ENCODE measurements around the gene EIF4E3.

Gene EIF4E3

GRCh38 chr3:71689291-71689690, 35.9 kb downstream of the EIF4E3 start:
- DNase-seq (ENCODE audit: low read depth), result no peak

GRCh38 chr3:71688121-71688520, 37.1 kb downstream of the EIF4E3 start:
- DNase-seq (ENCODE audit: low read depth), result no peak

GRCh38 chr3:71685686-71686085, 39.5 kb downstream of the EIF4E3 start:
- DNase-seq (ENCODE audit: low read depth), result no peak

GRCh38 chr3:71684757-71685386, 40.3 kb downstream of the EIF4E3 start:
- no peak for DNase-seq (ENCODE audit: low read depth)

GRCh38 chr3:71684046-71684756, 41.0 kb downstream of the EIF4E3 start:
- DNase-seq (ENCODE audit: low read depth), result no peak

- peak; percentile 25 for DNase-seq (ENCODE audit: low read depth)
Observed at GRCh38 chr3:71681224-71681668, 44.0 kb downstream of the EIF4E3 start.

- no peak for DNase-seq (ENCODE audit: low read depth)
Observed at GRCh38 chr3:71680603-71681002, 44.6 kb downstream of the EIF4E3 start.

- no peak for DNase-seq (ENCODE audit: low read depth)
Observed at GRCh38 chr3:71676931-71677330, 48.3 kb downstream of the EIF4E3 start.

GRCh38 chr3:71673486-71673885, 51.7 kb downstream of the EIF4E3 start:
- no peak for DNase-seq (ENCODE audit: low read depth)

- no peak for DNase-seq (ENCODE audit: low read depth)
Observed at GRCh38 chr3:71672807-71673206, 52.4 kb downstream of the EIF4E3 start.

- DNase-seq (ENCODE audit: low read depth), result no peak
Observed at GRCh38 chr3:71672340-71672739, 52.9 kb downstream of the EIF4E3 start.

- DNase-seq (ENCODE audit: low read depth), result no peak
Observed at GRCh38 chr3:71671216-71671845, 53.9 kb downstream of the EIF4E3 start.

GRCh38 chr3:71662568-71662967, 62.6 kb downstream of the EIF4E3 start:
- DNase-seq (ENCODE audit: low read depth), result no peak

- DNase-seq (ENCODE audit: low read depth), result no peak
Observed at GRCh38 chr3:71662056-71662455, 63.1 kb downstream of the EIF4E3 start.

GRCh38 chr3:71659864-71660591, 65.2 kb downstream of the EIF4E3 start:
- DNase-seq (ENCODE audit: low read depth), result no peak

- DNase-seq (ENCODE audit: low read depth), result no peak
Observed at GRCh38 chr3:71657831-71658530, 67.2 kb downstream of the EIF4E3 start.

- no peak for DNase-seq (ENCODE audit: low read depth)
Observed at GRCh38 chr3:71655061-71655460, 70.1 kb downstream of the EIF4E3 start.

- no peak for DNase-seq (ENCODE audit: low read depth)
Observed at GRCh38 chr3:71653414-71653807, 71.8 kb downstream of the EIF4E3 start.

GRCh38 chr3:71652781-71653413, 72.3 kb downstream of the EIF4E3 start:
- no peak for DNase-seq (ENCODE audit: low read depth)

- DNase-seq (ENCODE audit: low read depth), result no peak
Observed at GRCh38 chr3:71651625-71652024, 73.6 kb downstream of the EIF4E3 start.

GRCh38 chr3:71650372-71650771, 74.8 kb downstream of the EIF4E3 start:
- DNase-seq (ENCODE audit: low read depth), result no peak

GRCh38 chr3:71649757-71650156, 75.4 kb downstream of the EIF4E3 start:
- DNase-seq (ENCODE audit: low read depth), result no peak

Measured in activated T-cell treated with anti-CD3 and anti-CD28 coated beads for 48 hours (primary cell).